Measurements from ENCODE around the gene SORCS2.

SORCS2 gene

GRCh38 chr4:7541414-7541810 lies 349.1 kb downstream of the SORCS2 start:
- H3K4me1 ChIP-seq (ENCODE audit: insufficient read depth, low read length), result no peaks in the 10 kb centered on the region
- no peaks in the 10 kb centered on the region for H3K79me2 ChIP-seq (ENCODE audit: insufficient read depth, low read length)
- H3K27me3 ChIP-seq (ENCODE audit: insufficient read depth, low read length, poor library complexity), result no peaks in the 10 kb centered on the region
- no peak for ATAC-seq (ENCODE audit: insufficient read depth, low read depth)
- no peak for DNase-seq
- peaks cover 2% of the 10 kb centered on the region for H3K9me3 ChIP-seq (ENCODE audit: insufficient read depth, low read length, severe bottlenecking)
- H3K4me2 ChIP-seq (ENCODE audit: insufficient read depth, low read length), result no peak overlapping the region
- no peak for TF ChIP-seq CTCF (IDR thresholded peaks at IDR 0.05; ENCODE audit: borderline replicate concordance, extremely low read depth, low read length, poor library complexity, severe bottlenecking)
- TF ChIP-seq EZH2 (IDR thresholded peaks at IDR 0.05; ENCODE audit: borderline replicate concordance, low read depth, low read length, severe bottlenecking), result no peak
- no peaks in the 10 kb centered on the region for H3K36me3 ChIP-seq (ENCODE audit: insufficient read depth, low read length)
- H3K27ac ChIP-seq (ENCODE audit: low read length), result no peak overlapping the region
- H3K9ac ChIP-seq (ENCODE audit: low read depth, low read length), result no peak overlapping the region
- H2AFZ ChIP-seq (ENCODE audit: low read depth, low read length), result no peak overlapping the region
- H3K4me3 ChIP-seq (ENCODE audit: low read depth in 1 of 2, low read length in 2 of 2), result no peak overlapping the region
- no peaks in the 10 kb centered on the region for H4K20me1 ChIP-seq (ENCODE audit: insufficient read depth, low read length)

- H3K9ac ChIP-seq (ENCODE audit: low read depth, low read length), result no peak overlapping the region
- H3K27ac ChIP-seq (ENCODE audit: low read length), result no peak overlapping the region
- no peaks in the 10 kb centered on the region for H3K27me3 ChIP-seq (ENCODE audit: insufficient read depth, low read length, poor library complexity)
- no peak overlapping the region for H3K4me3 ChIP-seq (ENCODE audit: low read depth in 1 of 2, low read length in 2 of 2)
- no peaks in the 10 kb centered on the region for H4K20me1 ChIP-seq (ENCODE audit: insufficient read depth, low read length)
- no peak overlapping the region for H2AFZ ChIP-seq (ENCODE audit: low read depth, low read length)
- H3K9me3 ChIP-seq (ENCODE audit: insufficient read depth, low read length, severe bottlenecking), result peaks cover 2% of the 10 kb centered on the region
- TF ChIP-seq EZH2 (IDR thresholded peaks at IDR 0.05; ENCODE audit: borderline replicate concordance, low read depth, low read length, severe bottlenecking) (no peak), CTCF (IDR thresholded peaks at IDR 0.05; ENCODE audit: borderline replicate concordance, extremely low read depth, low read length, poor library complexity, severe bottlenecking) (no peak)
- H3K36me3 ChIP-seq (ENCODE audit: insufficient read depth, low read length), result no peaks in the 10 kb centered on the region
- no peaks in the 10 kb centered on the region for H3K4me1 ChIP-seq (ENCODE audit: insufficient read depth, low read length)
- DNase-seq (no peak), ATAC-seq (ENCODE audit: insufficient read depth, low read depth) (no peak)
- no peaks in the 10 kb centered on the region for H3K79me2 ChIP-seq (ENCODE audit: insufficient read depth, low read length)
- no peak overlapping the region for H3K4me2 ChIP-seq (ENCODE audit: insufficient read depth, low read length)
Observed at GRCh38 chr4:7542781-7543180, 350.4 kb downstream of the SORCS2 start.

GRCh38 chr4:7546152-7546808 lies 353.9 kb downstream of the SORCS2 start:
- no peaks in the 10 kb centered on the region for H3K27me3 ChIP-seq (ENCODE audit: insufficient read depth, low read length, poor library complexity)
- no peak overlapping the region for H3K4me3 ChIP-seq (ENCODE audit: low read depth in 1 of 2, low read length in 2 of 2)
- no peak overlapping the region for H2AFZ ChIP-seq (ENCODE audit: low read depth, low read length)
- ATAC-seq (ENCODE audit: insufficient read depth, low read depth) (no peak), DNase-seq (no peak)
- TF ChIP-seq CTCF (IDR thresholded peaks at IDR 0.05; ENCODE audit: borderline replicate concordance, extremely low read depth, low read length, poor library complexity, severe bottlenecking) (no peak), EZH2 (IDR thresholded peaks at IDR 0.05; ENCODE audit: borderline replicate concordance, low read depth, low read length, severe bottlenecking) (no peak)
- H3K4me1 ChIP-seq (ENCODE audit: insufficient read depth, low read length), result no peaks in the 10 kb centered on the region
- no peaks in the 10 kb centered on the region for H3K79me2 ChIP-seq (ENCODE audit: insufficient read depth, low read length)
- H3K4me2 ChIP-seq (ENCODE audit: insufficient read depth, low read length), result no peak overlapping the region
- H3K9ac ChIP-seq (ENCODE audit: low read depth, low read length), result no peak overlapping the region
- H3K9me3 ChIP-seq (ENCODE audit: insufficient read depth, low read length, severe bottlenecking), result no peaks in the 10 kb centered on the region
- no peak overlapping the region for H3K27ac ChIP-seq (ENCODE audit: low read length)
- no peaks in the 10 kb centered on the region for H4K20me1 ChIP-seq (ENCODE audit: insufficient read depth, low read length)
- no peaks in the 10 kb centered on the region for H3K36me3 ChIP-seq (ENCODE audit: insufficient read depth, low read length)
